ENCODE data around the gene CCNL2.

CCNL2 gene

GRCh38 chr1:1426496-1427105 is 27.5 kb upstream of the CCNL2 start:
- Histone ChIP-seq H4K20me1 (ENCODE audit: insufficient read depth, low read length, poor library complexity, severe bottlenecking) (no peaks in the 10 kb centered on the region), H3F3A (ENCODE audit: low read depth) (no peaks in the 10 kb centered on the region), H3K27me3 (ENCODE audit: insufficient read depth, low read length, poor library complexity, severe bottlenecking) (no peaks in the 10 kb centered on the region), H3K4me1 (ENCODE audit: insufficient read depth, low read length, poor library complexity, severe bottlenecking) (peaks cover 11% of the 10 kb centered on the region), H3K9ac (ENCODE audit: low read depth, low read length, poor library complexity, severe bottlenecking) (no peak overlapping the region), H3K79me2 (ENCODE audit: insufficient read depth, low read length) (no peaks in the 10 kb centered on the region), H3K4me2 (ENCODE audit: low read depth, low read length, poor library complexity, severe bottlenecking) (no peak overlapping the region), H3K36me3 (ENCODE audit: insufficient read depth, low read length) (no peaks in the 10 kb centered on the region), H3K9me2 (replicated peaks; ENCODE audit: low read depth, low read length) (no peaks in the 10 kb centered on the region), H3K4me3 (ENCODE audit: low read length, poor library complexity, severe bottlenecking) (no peak overlapping the region), H3K9me3 (ENCODE audit: insufficient read depth, low read depth, low read length) (no peaks in the 10 kb centered on the region), H2AFZ (ENCODE audit: low read length) (no peak overlapping the region)
- TF ChIP-seq EZH2phosphoT487 (IDR thresholded peaks at IDR 0.05; ENCODE audit: borderline replicate concordance) (no peak), CTCF (conservative IDR thresholded peaks at IDR 0.05; ENCODE audit: low read length) (no peak)

GRCh38 chr1:1425753-1426495 is 26.8 kb upstream of the CCNL2 start:
- H3K4me2 ChIP-seq (ENCODE audit: low read depth, low read length, poor library complexity, severe bottlenecking) = no peak overlapping the region
- TF ChIP-seq CTCF (conservative IDR thresholded peaks at IDR 0.05; ENCODE audit: low read length) (no peak), EZH2phosphoT487 (IDR thresholded peaks at IDR 0.05; ENCODE audit: borderline replicate concordance) (no peak)
- H3K9me3 ChIP-seq (ENCODE audit: insufficient read depth, low read depth, low read length) = no peaks in the 10 kb centered on the region
- H3K4me1 ChIP-seq (ENCODE audit: insufficient read depth, low read length, poor library complexity, severe bottlenecking) = peaks cover 11% of the 10 kb centered on the region
- no peaks in the 10 kb centered on the region for H4K20me1 ChIP-seq (ENCODE audit: insufficient read depth, low read length, poor library complexity, severe bottlenecking)
- no peaks in the 10 kb centered on the region for H3F3A ChIP-seq (ENCODE audit: low read depth)
- H3K36me3 ChIP-seq (ENCODE audit: insufficient read depth, low read length) = no peaks in the 10 kb centered on the region
- no peaks in the 10 kb centered on the region for H3K9me2 ChIP-seq (replicated peaks; ENCODE audit: low read depth, low read length)
- H3K4me3 ChIP-seq (ENCODE audit: low read length, poor library complexity, severe bottlenecking) = no peak overlapping the region
- no peaks in the 10 kb centered on the region for H3K27me3 ChIP-seq (ENCODE audit: insufficient read depth, low read length, poor library complexity, severe bottlenecking)
- H3K79me2 ChIP-seq (ENCODE audit: insufficient read depth, low read length) = no peaks in the 10 kb centered on the region
- H3K9ac ChIP-seq (ENCODE audit: low read depth, low read length, poor library complexity, severe bottlenecking) = no peak overlapping the region
- no peak overlapping the region for H2AFZ ChIP-seq (ENCODE audit: low read length)

GRCh38 chr1:1425426-1425752 is 26.3 kb upstream of the CCNL2 start:
- no peaks in the 10 kb centered on the region for H3K9me3 ChIP-seq (ENCODE audit: insufficient read depth, low read depth, low read length)
- no peak overlapping the region for H3K9ac ChIP-seq (ENCODE audit: low read depth, low read length, poor library complexity, severe bottlenecking)
- no peaks in the 10 kb centered on the region for H3K9me2 ChIP-seq (replicated peaks; ENCODE audit: low read depth, low read length)
- H2AFZ ChIP-seq (ENCODE audit: low read length) = no peak overlapping the region
- H3K4me1 ChIP-seq (ENCODE audit: insufficient read depth, low read length, poor library complexity, severe bottlenecking) = peaks cover 11% of the 10 kb centered on the region
- H3K36me3 ChIP-seq (ENCODE audit: insufficient read depth, low read length) = no peaks in the 10 kb centered on the region
- no peak for TF ChIP-seq EZH2phosphoT487 (IDR thresholded peaks at IDR 0.05; ENCODE audit: borderline replicate concordance)
- no peak for TF ChIP-seq CTCF (conservative IDR thresholded peaks at IDR 0.05; ENCODE audit: low read length)
- no peaks in the 10 kb centered on the region for H3K27me3 ChIP-seq (ENCODE audit: insufficient read depth, low read length, poor library complexity, severe bottlenecking)
- no peak overlapping the region for H3K4me3 ChIP-seq (ENCODE audit: low read length, poor library complexity, severe bottlenecking)
- no peaks in the 10 kb centered on the region for H3F3A ChIP-seq (ENCODE audit: low read depth)
- no peaks in the 10 kb centered on the region for H4K20me1 ChIP-seq (ENCODE audit: insufficient read depth, low read length, poor library complexity, severe bottlenecking)
- no peaks in the 10 kb centered on the region for H3K79me2 ChIP-seq (ENCODE audit: insufficient read depth, low read length)
- H3K4me2 ChIP-seq (ENCODE audit: low read depth, low read length, poor library complexity, severe bottlenecking) = no peak overlapping the region
